Neural cell (in vitro differentiated cells): ENCODE data around the gene CPAMD8. TPM values are rescaled to one million over a fixed set of nuclear protein-coding genes. Genes with fewer than 3 reads are reported as not detected.

Experiments used
- H2AFZ ChIP-seq: fragments of 200-600, 300-800 bp; sonication (generic), shearing (Covaris generic); 2 replicates; pipeline ENCODE4 v1.6.0; 2014; ENCODE audit warnings: low read depth, mild to moderate bottlenecking, antibody characterized with exemption, low read length, moderate library complexity
- H3F3A ChIP-seq: fragments of 200-600 bp; shearing (Covaris generic); 2 replicates; pipeline ENCODE4 v1.6.1; 2016; ENCODE audit warnings: mild to moderate bottlenecking, moderate library complexity, mixed read lengths, antibody characterized with exemption, low read length; ENCODE audit not compliant: insufficient read depth, poor library complexity, severe bottlenecking
- H3K27ac ChIP-seq: fragments of 200-600, 300-800 bp; sonication (generic), shearing (Covaris generic); 2 replicates; pipeline ENCODE4 v1.5.1; 2014; ENCODE audit warnings: mild to moderate bottlenecking, low read length, moderate library complexity
- H3K27me3 ChIP-seq: fragments of 300-800, 200-600 bp; sonication (generic), shearing (Covaris generic); 2 replicates; pipeline ENCODE4 v1.6.0; 2014; ENCODE audit warnings: mild to moderate bottlenecking, low read depth, low read length, moderate library complexity; ENCODE audit not compliant: insufficient read depth
- H3K36me3 ChIP-seq: fragments of 300-800, 200-600 bp; sonication (generic), shearing (Covaris generic); 2 replicates; pipeline ENCODE4 v1.5.1; 2014; ENCODE audit warnings: mild to moderate bottlenecking, antibody characterized with exemption, low read length, moderate library complexity; ENCODE audit not compliant: insufficient read depth
- H3K4me2 ChIP-seq: fragments of 300-800, 200-600 bp; sonication (generic), shearing (Covaris generic); 2 replicates; pipeline ENCODE4 v1.6.0; 2014; ENCODE audit warnings: mild to moderate bottlenecking, low read length
- H3K4me3 ChIP-seq: fragments of 300-800, 200-600 bp; sonication (generic), shearing (Covaris generic); 2 replicates; pipeline ENCODE4 v1.5.1; 2014; ENCODE audit warnings: mild to moderate bottlenecking, low read length, moderate library complexity
- H3K79me2 ChIP-seq: fragments of 200-600 bp; shearing (Covaris generic); replicated peaks from 2 replicates; pipeline ENCODE4 v1.6.0; 2014; ENCODE audit warnings: mild to moderate bottlenecking, low read length, moderate library complexity; ENCODE audit not compliant: insufficient read depth
- H3K9ac ChIP-seq: fragments of 300-800, 200-600 bp; sonication (generic), shearing (Covaris generic); 2 replicates; pipeline ENCODE4 v1.6.1; 2016; ENCODE audit warnings: mild to moderate bottlenecking, low read length, mixed read lengths
- H3K9me2 ChIP-seq: fragments of 200-600 bp; shearing (Covaris generic); 2 replicates; pipeline ENCODE4 v1.6.1; 2016; ENCODE audit warnings: mild to moderate bottlenecking, low read length, mixed read lengths; ENCODE audit not compliant: insufficient read depth
- H3K9me3 ChIP-seq: fragments of 200-600, 300-800 bp; sonication (generic), shearing (Covaris generic); 2 replicates; pipeline ENCODE4 v1.6.1; 2016; ENCODE audit warnings: mild to moderate bottlenecking, mixed run types, low read length, moderate library complexity, mixed read lengths
- H4K20me1 ChIP-seq: fragments of 200-600 bp; shearing (Covaris generic); 2 replicates; pipeline ENCODE4 v1.6.1; 2016; ENCODE audit warnings: mild to moderate bottlenecking, mixed run types; ENCODE audit not compliant: insufficient read depth
- EP300 ChIP-seq: fragments of 450-650 bp; conservative IDR thresholded peaks from 2 replicates; pipeline ENCODE4 v1.6.1; 2014; ENCODE audit warnings: antibody characterized with exemption, mild to moderate bottlenecking, moderate library complexity; ENCODE audit not compliant: poor library complexity, severe bottlenecking
- EZH2 ChIP-seq: fragments of 200-600, 300-800 bp; shearing (Covaris generic), sonication (generic); IDR thresholded peaks from 2 replicates; pipeline ENCODE4 v1.6.1; 2014; ENCODE audit warnings: antibody characterized with exemption, low read length, borderline replicate concordance, mild to moderate bottlenecking; ENCODE audit not compliant: insufficient read depth, poor library complexity, severe bottlenecking
- MXI1 ChIP-seq: fragments of 450-650 bp; conservative IDR thresholded peaks from 2 replicates; pipeline ENCODE4 v1.6.1; 2014; ENCODE audit warnings: antibody characterized with exemption, mild to moderate bottlenecking; ENCODE audit not compliant: poor library complexity, severe bottlenecking
- POLR2AphosphoS5 ChIP-seq: IDR thresholded peaks from 2 replicates; pipeline ENCODE4 v1.6.1; 2012
- RAD21 ChIP-seq: fragments of 450-650 bp; conservative IDR thresholded peaks from 2 replicates; pipeline ENCODE4 v1.6.1; 2014; ENCODE audit warnings: antibody characterized with exemption, mild to moderate bottlenecking, moderate library complexity
- SMC3 ChIP-seq: fragments of 450-650 bp; conservative IDR thresholded peaks from 2 replicates; pipeline ENCODE4 v1.6.1; 2014; ENCODE audit warnings: antibody characterized with exemption, mild to moderate bottlenecking, moderate library complexity; ENCODE audit not compliant: poor library complexity
- TAF1 ChIP-seq: IDR thresholded peaks from 2 replicates; pipeline ENCODE4 v1.6.1; 2012; ENCODE audit warnings: low read depth
- polyA plus RNA-seq: library from polyadenylated mRNA; depleted of rRNA; stranded (reverse); fragments of >200 nt; gene quantifications from 2 replicates; pipeline ENCODE4 v1.2.3, GENCODE V29; 2014
- TF ChIP-seq, protein P1 (sequence below): fragments of 450-650 bp; IDR thresholded peaks from 2 replicates; pipeline ENCODE4 v1.5.1; 2014; ENCODE audit warnings: antibody characterized with exemption, mild to moderate bottlenecking, moderate library complexity; ENCODE audit not compliant: poor library complexity, severe bottlenecking
- TF ChIP-seq, protein P2 (sequence below): IDR thresholded peaks from 2 replicates; pipeline ENCODE4 v1.6.1; 2012; ENCODE audit warnings: borderline replicate concordance

The CPAMD8 gene
- polyA plus RNA-seq, 1 donor from 2014 or later, result 1.9 TPM

DNA sequence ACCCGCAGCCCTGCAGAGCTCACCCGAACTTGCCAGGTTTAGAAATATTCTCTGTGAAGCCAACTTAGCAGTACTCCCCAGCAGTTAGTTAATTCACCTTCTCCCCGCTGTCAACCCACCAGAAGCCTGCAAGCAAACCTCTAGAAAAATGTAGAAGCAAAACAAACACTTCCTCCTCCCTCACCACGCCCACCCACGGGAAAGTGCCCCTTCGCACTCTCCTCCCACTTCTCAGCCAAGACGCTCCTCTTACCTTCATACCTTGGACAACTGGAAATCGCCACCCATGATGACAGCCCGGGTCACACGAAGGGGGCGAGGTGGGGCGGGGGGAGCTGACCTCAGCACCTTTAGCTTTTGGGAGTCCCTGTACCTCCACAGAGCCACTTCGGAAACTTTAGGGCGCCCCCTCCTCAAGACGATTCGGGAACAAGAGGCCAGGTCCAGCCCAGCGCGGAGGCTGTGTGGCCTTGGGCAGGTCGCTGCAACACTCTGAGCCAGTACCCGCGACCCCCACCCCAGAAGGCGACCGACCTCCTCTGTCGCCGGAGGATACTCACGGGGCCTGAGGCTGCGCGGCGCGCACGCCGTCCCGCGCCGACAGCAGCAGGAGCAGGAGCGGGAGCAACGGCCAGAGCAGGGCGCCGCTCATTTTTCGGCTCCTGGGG, 485 bp downstream of the CPAMD8 start:
- Histone ChIP-seq H3K27ac (no peak overlapping the region), H3K4me2 (no peak overlapping the region), H3K27me3 (peaks cover 16% of the 10 kb centered on the region), H3K9me3 (peaks cover 11% of the 10 kb centered on the region), H3K36me3 (no peaks in the 10 kb centered on the region), H3K4me3 (peak overlapping the region; percentile 63), H3F3A (no peaks in the 10 kb centered on the region), H3K9ac (peak overlapping the region; percentile 9), H2AFZ (no peak overlapping the region), H3K79me2 (no peaks in the 10 kb centered on the region), H4K20me1 (no peaks in the 10 kb centered on the region), H3K9me2 (no peaks in the 10 kb centered on the region)
- TF ChIP-seq RAD21, result no peak
- no peak for TF ChIP-seq SMC3
- peak; percentile 19 for TF ChIP-seq MXI1
- no peak for TF ChIP-seq EP300
- TF ChIP-seq EZH2, result no peak
- TF ChIP-seq, protein P1, sequence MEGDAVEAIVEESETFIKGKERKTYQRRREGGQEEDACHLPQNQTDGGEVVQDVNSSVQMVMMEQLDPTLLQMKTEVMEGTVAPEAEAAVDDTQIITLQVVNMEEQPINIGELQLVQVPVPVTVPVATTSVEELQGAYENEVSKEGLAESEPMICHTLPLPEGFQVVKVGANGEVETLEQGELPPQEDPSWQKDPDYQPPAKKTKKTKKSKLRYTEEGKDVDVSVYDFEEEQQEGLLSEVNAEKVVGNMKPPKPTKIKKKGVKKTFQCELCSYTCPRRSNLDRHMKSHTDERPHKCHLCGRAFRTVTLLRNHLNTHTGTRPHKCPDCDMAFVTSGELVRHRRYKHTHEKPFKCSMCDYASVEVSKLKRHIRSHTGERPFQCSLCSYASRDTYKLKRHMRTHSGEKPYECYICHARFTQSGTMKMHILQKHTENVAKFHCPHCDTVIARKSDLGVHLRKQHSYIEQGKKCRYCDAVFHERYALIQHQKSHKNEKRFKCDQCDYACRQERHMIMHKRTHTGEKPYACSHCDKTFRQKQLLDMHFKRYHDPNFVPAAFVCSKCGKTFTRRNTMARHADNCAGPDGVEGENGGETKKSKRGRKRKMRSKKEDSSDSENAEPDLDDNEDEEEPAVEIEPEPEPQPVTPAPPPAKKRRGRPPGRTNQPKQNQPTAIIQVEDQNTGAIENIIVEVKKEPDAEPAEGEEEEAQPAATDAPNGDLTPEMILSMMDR, result no peak
- TF ChIP-seq, protein P2, sequence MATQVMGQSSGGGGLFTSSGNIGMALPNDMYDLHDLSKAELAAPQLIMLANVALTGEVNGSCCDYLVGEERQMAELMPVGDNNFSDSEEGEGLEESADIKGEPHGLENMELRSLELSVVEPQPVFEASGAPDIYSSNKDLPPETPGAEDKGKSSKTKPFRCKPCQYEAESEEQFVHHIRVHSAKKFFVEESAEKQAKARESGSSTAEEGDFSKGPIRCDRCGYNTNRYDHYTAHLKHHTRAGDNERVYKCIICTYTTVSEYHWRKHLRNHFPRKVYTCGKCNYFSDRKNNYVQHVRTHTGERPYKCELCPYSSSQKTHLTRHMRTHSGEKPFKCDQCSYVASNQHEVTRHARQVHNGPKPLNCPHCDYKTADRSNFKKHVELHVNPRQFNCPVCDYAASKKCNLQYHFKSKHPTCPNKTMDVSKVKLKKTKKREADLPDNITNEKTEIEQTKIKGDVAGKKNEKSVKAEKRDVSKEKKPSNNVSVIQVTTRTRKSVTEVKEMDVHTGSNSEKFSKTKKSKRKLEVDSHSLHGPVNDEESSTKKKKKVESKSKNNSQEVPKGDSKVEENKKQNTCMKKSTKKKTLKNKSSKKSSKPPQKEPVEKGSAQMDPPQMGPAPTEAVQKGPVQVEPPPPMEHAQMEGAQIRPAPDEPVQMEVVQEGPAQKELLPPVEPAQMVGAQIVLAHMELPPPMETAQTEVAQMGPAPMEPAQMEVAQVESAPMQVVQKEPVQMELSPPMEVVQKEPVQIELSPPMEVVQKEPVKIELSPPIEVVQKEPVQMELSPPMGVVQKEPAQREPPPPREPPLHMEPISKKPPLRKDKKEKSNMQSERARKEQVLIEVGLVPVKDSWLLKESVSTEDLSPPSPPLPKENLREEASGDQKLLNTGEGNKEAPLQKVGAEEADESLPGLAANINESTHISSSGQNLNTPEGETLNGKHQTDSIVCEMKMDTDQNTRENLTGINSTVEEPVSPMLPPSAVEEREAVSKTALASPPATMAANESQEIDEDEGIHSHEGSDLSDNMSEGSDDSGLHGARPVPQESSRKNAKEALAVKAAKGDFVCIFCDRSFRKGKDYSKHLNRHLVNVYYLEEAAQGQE, result no peak

DNA sequence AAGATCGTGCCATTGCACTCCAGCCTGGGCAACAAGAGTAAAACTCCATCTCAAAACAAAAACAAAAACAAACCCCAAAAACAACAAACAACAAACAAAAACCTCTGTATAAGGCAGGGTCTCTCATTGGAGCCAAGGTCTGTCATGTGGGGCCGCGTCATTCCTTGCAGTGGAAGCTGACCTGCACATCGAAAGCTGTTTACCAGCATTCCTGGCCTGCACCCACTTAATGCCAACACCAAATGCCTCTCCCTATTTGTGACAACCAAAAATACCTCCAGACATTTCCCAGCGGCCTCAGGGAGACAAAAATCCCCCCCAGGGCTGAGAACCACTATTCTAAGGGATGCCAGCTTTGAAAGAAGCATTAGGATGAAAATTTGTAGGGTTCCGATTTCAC, 1.2 kb downstream of the CPAMD8 start:
- H3K4me3 ChIP-seq, result no peak overlapping the region
- H3K4me2 ChIP-seq, result no peak overlapping the region
- H3K27me3 ChIP-seq, result peaks cover 16% of the 10 kb centered on the region

More for the DNA sequence above, 1.2 kb downstream of the CPAMD8 start:
- no peak for TF ChIP-seq RAD21
- TF ChIP-seq, protein P2, result no peak
- no peak for TF ChIP-seq POLR2AphosphoS5
- no peak for TF ChIP-seq MXI1
- TF ChIP-seq TAF1, result no peak
- TF ChIP-seq EP300, result no peak
- no peak for TF ChIP-seq SMC3
- TF ChIP-seq, protein P1, result no peak
- TF ChIP-seq EZH2, result no peak
- H3K9me2 ChIP-seq, result no peaks in the 10 kb centered on the region
- H3F3A ChIP-seq, result no peaks in the 10 kb centered on the region
- H4K20me1 ChIP-seq, result no peaks in the 10 kb centered on the region
- H3K27ac ChIP-seq, result no peak overlapping the region
- no peaks in the 10 kb centered on the region for H3K36me3 ChIP-seq
- H2AFZ ChIP-seq, result no peak overlapping the region
- H3K79me2 ChIP-seq, result no peaks in the 10 kb centered on the region
- no peak overlapping the region for H3K9ac ChIP-seq
- peaks cover 11% of the 10 kb centered on the region for H3K9me3 ChIP-seq
